Stimulated activated memory B cell treated with anti-CD40 and anti-IgM and Interleukin-4, amounts not matched to agents 10 μg/mL and 1 μg/mL and 100 μg/mL, for 72 hours (primary cell): ENCODE results near the gene TRIM41.
A peak's percentile ranks its signal among the peaks of the same experiment; 100 is the strongest.
"Not testable (repeated sequence)": the region's sequence is repeated elsewhere in the genome, so short reads cannot be mapped to it uniquely, and the experiment has no call there.

Experiments
- ATAC-seq: fragments of 150-1000 bp; cut with Tn5 transposase; 2 replicates; pipeline ENCODE4 v1.10.0; 2021
- H3K27ac Mint-ChIP-seq: one replicate; pipeline ENCODE4 v1.8.0; 2022; ENCODE audit warnings: mild to moderate bottlenecking, mixed read lengths
- H3K27me3 Mint-ChIP-seq: one replicate; pipeline ENCODE4 v1.8.0; 2022; ENCODE audit warnings: mixed read lengths
- H3K36me3 Mint-ChIP-seq: one replicate; pipeline ENCODE4 v1.8.0; 2022; ENCODE audit warnings: mixed read lengths
- H3K4me1 Mint-ChIP-seq: one replicate; pipeline ENCODE4 v1.8.0; 2022; ENCODE audit warnings: mixed read lengths
- H3K4me3 Mint-ChIP-seq: one replicate; pipeline ENCODE4 v1.8.0; 2022; ENCODE audit warnings: mild to moderate bottlenecking, moderate library complexity, mixed read lengths
- H3K9me3 Mint-ChIP-seq: one replicate; pipeline ENCODE4 v1.8.0; 2022; ENCODE audit warnings: mixed read lengths

Gene TRIM41

GRCh38 chr5:181203093-181203711, 19.9 kb upstream of the TRIM41 start:
- H3K36me3 Mint-ChIP-seq: no peaks in the 10 kb centered on the region
- peak overlapping the region; percentile 68 for H3K27ac Mint-ChIP-seq
- H3K27me3 Mint-ChIP-seq: peaks cover 17% of the 10 kb centered on the region
- H3K4me1 Mint-ChIP-seq: peaks cover 77% of the 10 kb centered on the region
- ATAC-seq: no peak
- peak overlapping the region; percentile 79 for H3K4me3 Mint-ChIP-seq
- no peaks in the 10 kb centered on the region for H3K9me3 Mint-ChIP-seq

GRCh38 chr5:181203777-181204112, 19.3 kb upstream of the TRIM41 start:
- Mint-ChIP-seq H3K4me1 (peaks cover 74% of the 10 kb centered on the region), H3K36me3 (no peaks in the 10 kb centered on the region), H3K9me3 (no peaks in the 10 kb centered on the region), H3K27ac (peak overlapping the region; percentile 68), H3K27me3 (peaks cover 17% of the 10 kb centered on the region), H3K4me3 (peak overlapping the region; percentile 79)
- no peak for ATAC-seq

- Mint-ChIP-seq H3K27me3 (peaks cover 17% of the 10 kb centered on the region), H3K4me1 (peaks cover 69% of the 10 kb centered on the region), H3K9me3 (no peaks in the 10 kb centered on the region), H3K36me3 (no peaks in the 10 kb centered on the region), H3K27ac (peak overlapping the region; percentile 68), H3K4me3 (peak overlapping the region; percentile 79)
- no peak for ATAC-seq
Observed at GRCh38 chr5:181204113-181204825, 18.8 kb upstream of the TRIM41 start.

- no peaks in the 10 kb centered on the region for H3K9me3 Mint-ChIP-seq
- H3K36me3 Mint-ChIP-seq: no peaks in the 10 kb centered on the region
- peak within 1 kb of the TSS; percentile 82 for H3K4me3 Mint-ChIP-seq
- peak within 1 kb of the TSS; percentile 68 for H3K27ac Mint-ChIP-seq
- H3K4me1 Mint-ChIP-seq: peaks cover 61% of the 10 kb centered on the region
- peak; percentile 37 for ATAC-seq
- peaks cover 17% of the 10 kb centered on the region for H3K27me3 Mint-ChIP-seq
Observed at GRCh38 chr5:181204826-181205760, 18.0 kb upstream of the TRIM41 start, which contains the start of gene TRIM7. TSS of gene TRIM7 (minus strand) at chr5:181205196. CDS start at chr5:181205110, 86 bp downstream.

GRCh38 chr5:181205761-181206649, 17.1 kb upstream of the TRIM41 start:
- Mint-ChIP-seq H3K27me3 (peaks cover 17% of the 10 kb centered on the region), H3K4me1 (peaks cover 52% of the 10 kb centered on the region), H3K4me3 (peak overlapping the region; percentile 82), H3K36me3 (no peaks in the 10 kb centered on the region), H3K27ac (peak overlapping the region; percentile 59), H3K9me3 (no peaks in the 10 kb centered on the region)
- no peak for ATAC-seq

GRCh38 chr5:181207214-181207959, 15.7 kb upstream of the TRIM41 start:
- Mint-ChIP-seq H3K27me3 (peaks cover 17% of the 10 kb centered on the region), H3K27ac (peak overlapping the region; percentile 59), H3K36me3 (no peaks in the 10 kb centered on the region), H3K4me1 (peaks cover 44% of the 10 kb centered on the region), H3K4me3 (peak overlapping the region; percentile 82), H3K9me3 (no peaks in the 10 kb centered on the region)
- ATAC-seq: peak; percentile 72

GRCh38 chr5:181207960-181208253, 15.2 kb upstream of the TRIM41 start:
- ATAC-seq: no peak
- Mint-ChIP-seq H3K9me3 (no peaks in the 10 kb centered on the region), H3K27me3 (peaks cover 17% of the 10 kb centered on the region), H3K36me3 (no peaks in the 10 kb centered on the region), H3K4me1 (peaks cover 44% of the 10 kb centered on the region), H3K4me3 (peak overlapping the region; percentile 82), H3K27ac (peak overlapping the region; percentile 59)

- not testable (repeated sequence) for H3K4me3 Mint-ChIP-seq, ATAC-seq, H3K36me3 Mint-ChIP-seq, H3K27ac Mint-ChIP-seq, H3K9me3 Mint-ChIP-seq
- H3K27me3 Mint-ChIP-seq: peaks cover 17% of the 10 kb centered on the region
- peaks cover 34% of the 10 kb centered on the region for H3K4me1 Mint-ChIP-seq
Observed at GRCh38 chr5:181209006-181209405, 14.1 kb upstream of the TRIM41 start.

- H3K4me3 Mint-ChIP-seq, ATAC-seq, H3K27ac Mint-ChIP-seq: not testable (repeated sequence)
Observed at GRCh38 chr5:181210148-181210547, 12.9 kb upstream of the TRIM41 start.

GRCh38 chr5:181210698-181211097, 12.4 kb upstream of the TRIM41 start:
- H3K27ac Mint-ChIP-seq, H3K9me3 Mint-ChIP-seq, ATAC-seq, H3K36me3 Mint-ChIP-seq, H3K4me3 Mint-ChIP-seq: not testable (repeated sequence)
- peaks cover 12% of the 10 kb centered on the region for H3K27me3 Mint-ChIP-seq
- H3K4me1 Mint-ChIP-seq: peaks cover 27% of the 10 kb centered on the region

More at GRCh38 chr5:181210148-181210547, 12.9 kb upstream of the TRIM41 start:
- H3K4me1 Mint-ChIP-seq: peaks cover 31% of the 10 kb centered on the region
- H3K27me3 Mint-ChIP-seq: peaks cover 17% of the 10 kb centered on the region
- H3K36me3 Mint-ChIP-seq, H3K9me3 Mint-ChIP-seq: not testable (repeated sequence)

GRCh38 chr5:181211208-181211607, 11.9 kb upstream of the TRIM41 start:
- no peak for ATAC-seq
- Mint-ChIP-seq H3K36me3 (no peaks in the 10 kb centered on the region), H3K4me3 (no peak overlapping the region), H3K27me3 (peaks cover 7% of the 10 kb centered on the region), H3K9me3 (no peaks in the 10 kb centered on the region), H3K27ac (no peak overlapping the region), H3K4me1 (peaks cover 25% of the 10 kb centered on the region)

- no peak for ATAC-seq
- Mint-ChIP-seq H3K4me1 (peaks cover 22% of the 10 kb centered on the region), H3K4me3 (no peak overlapping the region), H3K9me3 (no peaks in the 10 kb centered on the region), H3K36me3 (no peaks in the 10 kb centered on the region), H3K27ac (no peak overlapping the region), H3K27me3 (no peaks in the 10 kb centered on the region)
Observed at GRCh38 chr5:181212080-181212479, 11.0 kb upstream of the TRIM41 start.

GRCh38 chr5:181212934-181213333, 10.1 kb upstream of the TRIM41 start:
- Mint-ChIP-seq H3K36me3 (no peaks in the 10 kb centered on the region), H3K9me3 (no peaks in the 10 kb centered on the region), H3K27ac (peak overlapping the region; percentile 4), H3K27me3 (no peaks in the 10 kb centered on the region), H3K4me1 (peaks cover 20% of the 10 kb centered on the region), H3K4me3 (no peak overlapping the region)
- ATAC-seq: no peak

GRCh38 chr5:181214249-181214648, 8.8 kb upstream of the TRIM41 start:
- not testable (repeated sequence) for ATAC-seq, H3K4me3 Mint-ChIP-seq, H3K27ac Mint-ChIP-seq, H3K27me3 Mint-ChIP-seq, H3K9me3 Mint-ChIP-seq, H3K36me3 Mint-ChIP-seq
- H3K4me1 Mint-ChIP-seq: peaks cover 15% of the 10 kb centered on the region
